HepG2 (cell line): Measurements from ENCODE around the gene ZNF79. TPM values are rescaled to one million over a fixed set of nuclear protein-coding genes. Genes with fewer than 3 reads are reported as not detected.
A peak's percentile ranks its signal among the peaks of the same experiment; 100 is the strongest.

Experiments used
- GABPB1 ChIP-seq: IDR thresholded peaks from 2 replicates; pipeline ENCODE4 v1.6.1; 2016; ENCODE audit warnings: mild to moderate bottlenecking, missing genetic modification reagents, moderate library complexity, missing compliant biosample characterization
- HOXA9 ChIP-seq: sonication (generic); formaldehyde crosslinking; IDR thresholded peaks from 2 replicates; pipeline ENCODE4 v1.8.1; 2022; ENCODE audit warnings: missing genetic modification reagents, mild to moderate bottlenecking, moderate library complexity, borderline replicate concordance
- KLF16 ChIP-seq, 2 experiments: sonication (generic) in 1 of 2; formaldehyde crosslinking in 1 of 2; IDR thresholded peaks; 2 replicates each; pipeline versions ENCODE4 v1.6.1 to v1.8.0; 2016 to 2023; ENCODE audit warnings: missing genetic modification reagents in 2 of 2, missing compliant biosample characterization in 1 of 2
- MIXL1 ChIP-seq: IDR thresholded peaks from 2 replicates; pipeline ENCODE4 v1.6.1; 2016
- MTA1 ChIP-seq: sonication (generic); formaldehyde crosslinking; IDR thresholded peaks from 2 replicates; pipeline ENCODE4 v1.4.0; 2020; ENCODE audit warnings: missing genetic modification reagents, mild to moderate bottlenecking, borderline replicate concordance
- MTA3 ChIP-seq: sonication (generic); formaldehyde crosslinking; IDR thresholded peaks from 2 replicates; pipeline ENCODE4 v1.4.0; 2020; ENCODE audit warnings: missing genetic modification reagents
- MYC ChIP-seq: sonication (generic); formaldehyde crosslinking; IDR thresholded peaks from 2 replicates; pipeline ENCODE4 v1.9.0; 2021; ENCODE audit warnings: missing genetic modification reagents, borderline replicate concordance
- NR2F1 ChIP-seq, 2 experiments: fragments of 450-650 bp in 1 of 2; formaldehyde crosslinking in 1 of 2; IDR thresholded peaks; 2 replicates each; pipeline versions ENCODE4 v1.5.0 to v1.6.1; 2016 to 2020; ENCODE audit warnings: mild to moderate bottlenecking in 1 of 2, missing compliant biosample characterization in 1 of 2, missing genetic modification reagents in 1 of 2, moderate library complexity in 1 of 2
- PHF5A ChIP-seq: IDR thresholded peaks from one replicate; pipeline ENCODE4 v1.6.1; 2018; ENCODE audit warnings: low read depth, missing genetic modification reagents; ENCODE audit not compliant: unreplicated experiment
- PLSCR1 ChIP-seq: sonication (generic); formaldehyde crosslinking; IDR thresholded peaks from 2 replicates; pipeline ENCODE4 v1.5.0; 2020; ENCODE audit warnings: missing genetic modification reagents, mild to moderate bottlenecking, borderline replicate concordance
- POLR2AphosphoS2 ChIP-seq: IDR thresholded peaks from 2 replicates; pipeline ENCODE4 v1.6.1; 2011; ENCODE audit warnings: low read depth, low read length, improper control_type of control experiment
- POLR2AphosphoS5 ChIP-seq: IDR thresholded peaks from 2 replicates; pipeline ENCODE4 v1.6.1; 2012; ENCODE audit warnings: low read depth, low read length
- REST ChIP-seq, 2 experiments: IDR thresholded peaks; 2 replicates each; pipeline ENCODE4 v1.6.1; 2011 to 2012; ENCODE audit warnings: low read length in 2 of 2, borderline replicate concordance in 1 of 2, low read depth in 1 of 2, mild to moderate bottlenecking in 1 of 2, moderate library complexity in 1 of 2
- TAF1 ChIP-seq: sonication (generic); formaldehyde crosslinking; IDR thresholded peaks from 2 replicates; pipeline ENCODE4 v1.4.0; 2020; ENCODE audit warnings: missing genetic modification reagents
- THAP11 ChIP-seq: IDR thresholded peaks from 2 replicates; pipeline ENCODE4 v1.6.1; 2016; ENCODE audit warnings: missing biosample characterization, missing genetic modification reagents
- WIZ ChIP-seq: sonication (generic); formaldehyde crosslinking; IDR thresholded peaks from 2 replicates; pipeline ENCODE4 v1.5.1; 2020; ENCODE audit warnings: mild to moderate bottlenecking, missing genetic modification reagents
- ZBTB39 ChIP-seq: sonication (generic); formaldehyde crosslinking; IDR thresholded peaks from 2 replicates; pipeline ENCODE4 v1.5.0; 2020; ENCODE audit warnings: missing genetic modification reagents
- ZFP41 ChIP-seq: sonication (generic); formaldehyde crosslinking; IDR thresholded peaks from 2 replicates; pipeline ENCODE4 v1.4.0; 2020; ENCODE audit warnings: mild to moderate bottlenecking, missing genetic modification reagents, borderline replicate concordance
- ZNF441 ChIP-seq: sonication (generic); formaldehyde crosslinking; IDR thresholded peaks from 2 replicates; pipeline ENCODE4 v1.7.0; 2021; ENCODE audit warnings: missing genetic modification reagents, borderline replicate concordance
- ZNF879 ChIP-seq: sonication (generic); formaldehyde crosslinking; IDR thresholded peaks from 2 replicates; pipeline ENCODE4 v1.8.1; 2023; ENCODE audit warnings: missing genetic modification reagents
- ZUFSP ChIP-seq: sonication (generic); formaldehyde crosslinking; IDR thresholded peaks from 2 replicates; pipeline ENCODE4 v1.9.0; 2021; ENCODE audit warnings: missing genetic modification reagents, mild to moderate bottlenecking, borderline replicate concordance
- polyA plus RNA-seq, 8 experiments: library from polyadenylated mRNA; depleted of rRNA in 3 of 8; stranded (reverse) in 7 of 8; unstranded in 1 of 8; fragments of >200 nt; fragmentation: Illumina TruSeq in 4 of 8; extraction: Trizol in 4 of 8; gene quantifications; 2 replicates each; pipeline versions ENCODE4 v1.2.1 to v1.2.3, GENCODE V29; 2011 to 2016; ENCODE audit warnings: low read depth in 4 of 8, missing spikeins in 1 of 8, mixed read lengths in 1 of 8; ENCODE audit not compliant: insufficient read depth in 1 of 8
- total RNA-seq, 5 experiments: library from RNA; depleted of rRNA; stranded (reverse); fragments of >200 nt; fragmentation: Illumina TruSeq; extraction: Trizol; gene quantifications; 2 replicates each; pipeline ENCODE4 v1.2.3, GENCODE V29; 2016; ENCODE audit warnings: low read depth in 1 of 5

The ZNF79 gene
- total and polyA plus RNA-seq, 2 of the 13 experiments (the other 11 are each of a cell fraction or from before 2014, with no cell fraction given), result 3.7 to 8.1 TPM

GRCh38 chr9:127395497-127396252 lies 28.5 kb upstream of the ZNF79 start (continued):
- TF ChIP-seq ZNF441 (CRISPR knock-in tag) (peak; percentile 87; the same call in 1 of the 2 replicates), ZNF879 (CRISPR knock-in tag) (peak; percentile 34; the same call in 1 of the 2 replicates), REST (IDR thresholded peaks at IDR 0.05; ENCODE audit: borderline replicate concordance in 1 of 2, low read depth in 1 of 2, low read length in 2 of 2) (peak in 1 of 2 experiments; percentile 11; a peak in 1 of 4 replicates), MTA3 (no peak), ZUFSP (CRISPR knock-in tag) (no peak), NR2F1 (CRISPR knock-in tag; IDR thresholded peaks at IDR 0.05) (0 out of 4 replicates have a peak, but pooled peaks have one; percentile 22 to 48), TAF1 (CRISPR knock-in tag) (0 out of 2 replicates have a peak, but pooled peaks have one; percentile 47), KLF16 (CRISPR knock-in tag; IDR thresholded peaks at IDR 0.05) (peak in 1 of 2 experiments; percentile 64; a peak in 2 of 4 replicates), MIXL1 (no peak), HOXA9 (no peak), ZBTB39 (CRISPR knock-in tag) (no peak), ZFP41 (CRISPR knock-in tag) (no peak), PLSCR1 (CRISPR knock-in tag) (no peak), PHF5A (CRISPR knock-in tag) (peak; percentile 45), POLR2AphosphoS2 (0 out of 2 replicates have a peak, but pooled peaks have one; percentile 22), MTA1 (CRISPR knock-in tag) (no peak), WIZ (CRISPR knock-in tag) (no peak), THAP11 (CRISPR knock-in tag) (peak; percentile 70), POLR2AphosphoS5 (peak; percentile 42; the same call in 1 of the 2 replicates), MYC (CRISPR knock-in tag) (no peak), GABPB1 (CRISPR knock-in tag) (peak; percentile 57; the same call in 1 of the 2 replicates)
